ENCODE measurements around the gene REPIN1. TPM values are rescaled to one million over a fixed set of nuclear protein-coding genes. Genes with fewer than 3 reads are reported as not detected.
A peak's percentile ranks its signal among the peaks of the same experiment; 100 is the strongest.

The REPIN1 gene
- total RNA-seq, 1 experiment from 2014 or later, result 106 TPM

DNA sequence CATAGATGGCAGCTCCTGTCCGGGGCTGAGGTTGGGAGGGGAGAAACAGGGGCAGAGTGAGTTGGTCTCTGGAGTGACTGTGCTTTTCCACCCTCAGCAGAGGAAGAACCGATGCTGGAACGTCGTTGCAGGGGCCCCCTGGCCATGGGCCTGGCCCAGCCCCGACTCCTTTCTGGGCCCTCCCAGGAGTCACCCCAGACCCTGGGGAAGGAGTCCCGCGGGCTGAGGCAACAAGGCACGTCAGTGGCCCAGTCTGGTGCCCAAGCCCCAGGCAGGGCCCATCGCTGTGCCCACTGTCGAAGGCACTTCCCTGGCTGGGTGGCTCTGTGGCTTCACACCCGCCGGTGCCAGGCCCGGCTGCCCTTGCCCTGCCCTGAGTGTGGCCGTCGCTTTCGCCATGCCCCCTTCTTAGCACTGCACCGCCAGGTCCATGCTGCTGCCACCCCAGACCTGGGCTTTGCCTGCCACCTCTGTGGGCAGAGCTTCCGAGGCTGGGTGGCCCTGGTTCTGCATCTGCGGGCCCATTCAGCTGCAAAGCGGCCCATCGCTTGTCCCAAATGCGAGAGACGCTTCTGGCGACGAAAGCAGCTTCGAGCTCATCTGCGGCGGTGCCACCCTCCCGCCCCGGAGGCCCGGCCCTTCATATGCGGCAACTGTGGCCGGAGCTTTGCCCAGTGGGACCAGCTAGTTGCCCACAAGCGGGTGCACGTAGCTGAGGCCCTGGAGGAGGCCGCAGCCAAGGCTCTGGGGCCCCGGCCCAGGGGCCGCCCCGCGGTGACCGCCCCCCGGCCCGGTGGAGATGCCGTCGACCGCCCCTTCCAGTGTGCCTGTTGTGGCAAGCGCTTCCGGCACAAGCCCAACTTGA is 2.7 kb downstream of the REPIN1 start:
- Histone ChIP-seq H3K23ac (ENCODE audit: insufficient read length, low read depth, low read length) (no peak overlapping the region), H2BK20ac (ENCODE audit: low read depth, low read length, poor library complexity, severe bottlenecking) (no peak overlapping the region), H2BK5ac (ENCODE audit: insufficient read length, low read length) (no peak overlapping the region), H3K79me1 (ENCODE audit: insufficient read depth, low read depth, low read length, poor library complexity, severe bottlenecking) (peaks cover 7% of the 10 kb centered on the region), H3K79me2 (ENCODE audit: insufficient read depth, low read length) (peaks cover 12% of the 10 kb centered on the region; the same call in 1 of the 2 replicates), H2BK15ac (ENCODE audit: low read depth, low read length) (no peak overlapping the region), H3K4me1 (ENCODE audit: insufficient read depth, low read length) (peaks cover 3% of the 10 kb centered on the region; the same call in 1 of the 2 replicates), H3K4ac (ENCODE audit: low read depth, low read length) (no peak overlapping the region), H3K27ac (ENCODE audit: insufficient read length, low read depth, low read length) (no peak overlapping the region), H3K14ac (ENCODE audit: insufficient read depth, low read length) (no peak overlapping the region), H2AK5ac (ENCODE audit: insufficient read length, low read length) (no peak overlapping the region), H3K9ac (ENCODE audit: extremely low read depth, insufficient read length, low read length) (no peak overlapping the region), H4K20me1 (ENCODE audit: control insufficient read depth, insufficient read depth, insufficient read length) (no peaks in the 10 kb centered on the region), H2BK120ac (ENCODE audit: low read depth, low read length, poor library complexity, severe bottlenecking) (no peak overlapping the region), H3K18ac (ENCODE audit: insufficient read length, low read depth, low read length) (no peak overlapping the region), H2AFZ (ENCODE audit: low read length) (no peak overlapping the region), H4K8ac (replicated peaks; ENCODE audit: insufficient read length, low read depth, low read length) (no peak overlapping the region), H3K4me2 (ENCODE audit: insufficient read depth, insufficient read length, low read length) (no peak overlapping the region), H3K56ac (ENCODE audit: insufficient read length, low read depth, low read length) (no peak overlapping the region), H4K91ac (ENCODE audit: insufficient read length, low read depth, low read length) (no peak overlapping the region), H4K5ac (ENCODE audit: insufficient read length, low read depth, low read length) (no peak overlapping the region), H3K9me3 (ENCODE audit: control insufficient read depth, low read depth, low read length) (no peaks in the 10 kb centered on the region), H2BK12ac (ENCODE audit: insufficient read length, low read depth, low read length) (no peak overlapping the region), H3K27me3 (ENCODE audit: insufficient read depth, low read length) (no peaks in the 10 kb centered on the region), H3T11ph (ENCODE audit: low read length) (no peak overlapping the region), H3K23me2 (ENCODE audit: insufficient read length, low read depth, low read length, poor library complexity, severe bottlenecking) (peaks cover 16% of the 10 kb centered on the region)
- no peak for TF ChIP-seq CTCF (conservative IDR thresholded peaks at IDR 0.05)
- peak; percentile 28 for DNase-seq
- Mint-ChIP-seq H3K9me3 (no peaks in the 10 kb centered on the region), H3K36me3 (ENCODE audit: insufficient read depth in 1 of 3, low read depth in 3 of 3) (peaks cover 30 to 54% (median 43%) of the 10 kb centered on the region in 3 experiments; a peak in 6 of 7 replicates), H3K27me3 (ENCODE audit: low read depth) (no peaks in the 10 kb centered on the region; the same call in 1 of the 2 replicates), H3K27ac (peak overlapping the region in 2 of 3 experiments; percentile 80 to 83; a peak in 2 of 7 replicates), H3K4me1 (peaks cover 45 to 57% of the 10 kb centered on the region in 2 experiments), H3K4me3 (no peak overlapping the region)
- no CpG with 5 or more reads among the region's 48 CpGs for WGBS (ENCODE audit: extremely low coverage, insufficient read length, low lambda C conversion rate)

Data from H9 (cell line).